CD4-positive, alpha-beta memory T cell (primary cell): Measurements from ENCODE around the gene TANGO6. TPM values are rescaled to one million over a fixed set of nuclear protein-coding genes. Genes with fewer than 3 reads are reported as not detected.

ENCODE experiments used
- CTCF ChIA-PET: fragments of 350-600 bp; sonication (Branson Sonifier 250); formaldehyde crosslinking; loops from one replicate; lab custom pipeline; 2021; ENCODE audit warnings: inconsistent platforms; ENCODE audit not compliant: partially characterized antibody; lab: Charles Lee
- POLR2A ChIA-PET: fragments of 350-600 bp; sonication (Branson Sonifier 250); formaldehyde crosslinking; loops from one replicate; lab custom pipeline; 2021; ENCODE audit not compliant: partially characterized antibody; lab: Charles Lee
- DNase-seq, 5 donors: peaks; one replicate each; pipeline versions ENCODE4 v3.0.0 to v3.0.0-alpha.2; 2020 to 2022; ENCODE audit warnings: mixed read lengths in 1 of 5
- H3K27ac ChIP-seq: one replicate; pipeline ENCODE4 v1.7.0; 2013; ENCODE audit warnings: low read depth, low read length
- H3K27me3 ChIP-seq: 2 replicates; pipeline ENCODE4 v1.7.0; 2013; ENCODE audit warnings: mild to moderate bottlenecking, low read length, moderate library complexity; ENCODE audit not compliant: insufficient read depth
- H3K36me3 ChIP-seq: 2 replicates; pipeline ENCODE4 v1.7.0; 2013; ENCODE audit warnings: mild to moderate bottlenecking, low read length, moderate library complexity; ENCODE audit not compliant: insufficient read depth
- H3K4me1 ChIP-seq: 2 replicates; pipeline ENCODE4 v1.7.0; 2013; ENCODE audit warnings: mild to moderate bottlenecking, low read length, moderate library complexity; ENCODE audit not compliant: insufficient read depth
- H3K4me3 ChIP-seq, 2 donors: one replicate each; pipeline ENCODE4 v1.7.0; 2013; ENCODE audit warnings: low read length in 2 of 2, mild to moderate bottlenecking in 1 of 2
- H3K9me3 ChIP-seq, 2 donors: one replicate each; pipeline ENCODE4 v1.7.0; 2013; ENCODE audit warnings: low read length in 2 of 2, control low read depth in 1 of 2; ENCODE audit not compliant: control insufficient read depth in 1 of 2
- H3K27ac Mint-ChIP-seq, 7 donors: one replicate each; pipeline ENCODE4 v1.8.0; 2020 to 2021; ENCODE audit warnings: mixed read lengths in 7 of 7, mild to moderate bottlenecking in 6 of 7, inconsistent platforms in 3 of 7, moderate library complexity in 3 of 7
- H3K27me3 Mint-ChIP-seq, 2 donors: one replicate each; pipeline ENCODE4 v1.8.0; 2020 to 2021; ENCODE audit warnings: mixed read lengths in 2 of 2
- H3K36me3 Mint-ChIP-seq, 2 donors: one replicate each; pipeline ENCODE4 v1.8.0; 2020 to 2021; ENCODE audit warnings: mixed read lengths in 2 of 2, inconsistent platforms in 1 of 2, mild to moderate bottlenecking in 1 of 2
- H3K4me1 Mint-ChIP-seq, 4 donors: one replicate each; pipeline ENCODE4 v1.8.0; 2020 to 2021; ENCODE audit warnings: mixed read lengths in 4 of 4, mild to moderate bottlenecking in 1 of 4
- H3K4me3 Mint-ChIP-seq, 8 donors: one replicate each; pipeline ENCODE4 v1.8.0; 2020 to 2021; ENCODE audit warnings: mixed read lengths in 8 of 8, mild to moderate bottlenecking in 7 of 8, moderate library complexity in 6 of 8, inconsistent platforms in 3 of 8
- H3K9me3 Mint-ChIP-seq, 8 donors: one replicate each; pipeline ENCODE4 v1.8.0; 2020 to 2021; ENCODE audit warnings: mixed read lengths in 8 of 8, mild to moderate bottlenecking in 5 of 8, inconsistent platforms in 3 of 8, moderate library complexity in 1 of 8
- intact Hi-C: fragments of 100-400 bp; cut with micrococcal nuclease; formaldehyde crosslinking; loops from one replicate; pipeline ENCODE4 v1.15.1; 2023
- polyA plus RNA-seq, 2 donors: library from polyadenylated mRNA; unstranded; fragments of 300-500 nt; fragmentation: Illumina TruSeq; gene quantifications; one replicate each; pipeline ENCODE4 v1.2.3, GENCODE V29; 2021
- total RNA-seq, 2 experiments: library from RNA; stranded (reverse); gene quantifications; one replicate each; pipeline ENCODE4 v1.2.3, GENCODE V29; 2021

Gene TANGO6
- total and polyA plus RNA-seq, 4 experiments from 2014 or later = 12.2 to 38.1 (median 26.0) TPM

DNA sequence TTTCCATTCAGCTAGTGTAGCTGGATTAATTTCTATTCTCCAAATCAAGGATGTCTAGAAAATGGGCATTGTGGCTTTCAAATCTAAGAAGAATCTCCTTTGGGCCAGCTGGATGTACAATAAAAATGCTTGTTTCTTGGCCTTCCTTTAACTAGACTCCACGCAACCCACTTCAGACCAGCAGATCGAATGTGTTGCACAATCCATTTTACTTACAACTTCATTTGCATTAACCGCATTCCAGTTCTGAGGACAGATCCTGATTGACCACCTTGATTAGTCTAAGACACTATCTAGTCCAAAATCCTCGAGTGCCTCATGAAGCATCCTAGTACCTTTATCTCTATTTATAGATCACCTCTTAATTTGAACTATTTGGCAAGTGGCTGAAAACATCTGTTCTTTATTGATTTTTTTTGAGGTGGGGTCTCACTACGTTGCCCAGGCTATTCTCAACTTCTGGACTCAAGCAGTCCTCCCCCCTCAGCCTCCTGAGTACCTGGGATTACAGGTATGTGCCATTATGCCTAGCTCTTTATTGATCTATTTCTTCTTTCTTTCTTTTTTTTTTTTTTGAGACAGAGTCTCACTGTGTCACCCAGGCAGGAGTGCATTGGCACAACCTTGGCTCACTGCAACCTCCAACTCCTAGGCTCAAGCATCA, 241.8 kb downstream of the TANGO6 start:
- Mint-ChIP-seq H3K4me1 (peaks cover 11 to 13% (median 12%) of the 10 kb centered on the region in 4 donors), H3K36me3 (peaks cover 19 to 20% of the 10 kb centered on the region in 2 donors), H3K4me3 (no peak overlapping the region), H3K9me3 (no peaks in the 10 kb centered on the region), H3K27me3 (no peaks in the 10 kb centered on the region), H3K27ac (peak overlapping the region in 1 of 7 donors; percentile 59)
- no peaks in the 10 kb centered on the region for H3K27me3 ChIP-seq
- H3K4me1 ChIP-seq = no peaks in the 10 kb centered on the region
- no peaks in the 10 kb centered on the region for H3K36me3 ChIP-seq
- H3K4me3 ChIP-seq = no peak overlapping the region
- ChIA-PET CTCF (interaction anchor here (1.1 to 1.2 kb wide), 2 partner anchors 9 to 81 kb away, joined by 3 read pairs; no protein-coding TSS in a partner anchor), POLR2A (no interaction called here)
- intact Hi-C loops = no loop called here
- no peak for DNase-seq
- no peak overlapping the region for H3K27ac ChIP-seq
- H3K9me3 ChIP-seq = no peaks in the 10 kb centered on the region

DNA sequence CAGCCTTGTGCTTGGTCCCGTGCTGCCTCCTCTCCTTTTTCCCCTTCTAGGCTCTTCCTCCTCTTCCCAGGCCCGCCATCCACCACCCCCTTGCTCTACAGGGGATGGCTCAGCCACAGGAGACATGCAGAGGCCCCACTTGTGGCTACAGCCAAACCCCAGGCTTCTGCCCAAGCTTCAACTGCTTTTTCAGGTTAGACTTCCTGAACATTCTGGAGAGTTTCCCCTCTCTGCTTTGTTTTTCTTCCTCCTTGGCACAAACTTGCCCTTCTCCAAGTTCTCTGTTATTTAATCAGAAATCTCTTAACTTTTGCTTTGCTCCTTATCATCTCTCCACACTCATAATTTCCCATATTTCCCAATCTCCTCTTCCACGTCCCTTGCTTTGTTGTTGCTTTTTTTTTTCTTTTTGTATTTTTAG, 243.8 kb downstream of the TANGO6 start:
- Mint-ChIP-seq H3K9me3 (no peaks in the 10 kb centered on the region), H3K27me3 (no peaks in the 10 kb centered on the region), H3K27ac (peak overlapping the region in 2 of 7 donors; percentile 80 to 89), H3K4me1 (peaks cover 11 to 13% (median 12%) of the 10 kb centered on the region in 4 donors), H3K4me3 (no peak overlapping the region), H3K36me3 (peaks cover 19 to 20% of the 10 kb centered on the region in 2 donors)
- Histone ChIP-seq H3K4me3 (no peak overlapping the region), H3K36me3 (no peaks in the 10 kb centered on the region), H3K9me3 (no peaks in the 10 kb centered on the region), H3K27ac (no peak overlapping the region), H3K27me3 (no peaks in the 10 kb centered on the region), H3K4me1 (no peaks in the 10 kb centered on the region)
- POLR2A ChIA-PET = no interaction called here
- CTCF ChIA-PET = no interaction called here
- DNase-seq = no peak
- intact Hi-C loops = no loop called here

DNA sequence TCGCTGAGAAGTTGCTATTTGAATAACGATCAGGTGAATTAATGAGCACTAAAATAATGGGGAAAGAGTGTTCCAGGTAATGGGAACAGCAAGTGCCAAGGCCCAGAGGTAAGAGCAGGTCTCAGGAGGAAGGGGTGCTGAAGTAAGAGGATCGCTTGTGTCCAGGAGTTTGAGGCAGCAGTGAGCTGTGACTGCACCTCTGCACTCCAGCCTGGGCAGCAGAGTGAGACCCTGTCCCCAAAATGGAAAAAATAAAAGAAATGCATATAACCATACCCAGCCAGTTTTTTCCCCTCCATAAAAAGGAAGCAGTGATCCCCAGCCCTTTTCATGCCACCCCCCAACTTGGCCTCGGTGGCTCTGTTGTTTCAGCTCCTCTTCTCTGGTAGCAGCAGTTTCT, 245.4 kb downstream of the TANGO6 start:
- Mint-ChIP-seq H3K36me3 (peaks cover 15 to 18% of the 10 kb centered on the region in 2 donors), H3K4me3 (peak overlapping the region in 1 of 8 donors; percentile 37), H3K4me1 (peaks cover 11 to 13% (median 12%) of the 10 kb centered on the region in 4 donors), H3K27ac (peak overlapping the region in 6 of 7 donors; percentile 6 to 67 (median 60)), H3K9me3 (no peaks in the 10 kb centered on the region), H3K27me3 (no peaks in the 10 kb centered on the region)
- Histone ChIP-seq H3K4me3 (no peak overlapping the region), H3K9me3 (no peaks in the 10 kb centered on the region), H3K36me3 (no peaks in the 10 kb centered on the region), H3K27me3 (no peaks in the 10 kb centered on the region), H3K4me1 (no peaks in the 10 kb centered on the region), H3K27ac (no peak overlapping the region)
- intact Hi-C loops = no loop called here
- no peak for DNase-seq
- ChIA-PET POLR2A (no interaction called here), CTCF (interaction anchor here (0.9 kb wide), 1 partner anchor 34 kb away, joined by 3 read pairs; no protein-coding TSS in a partner anchor)

DNA sequence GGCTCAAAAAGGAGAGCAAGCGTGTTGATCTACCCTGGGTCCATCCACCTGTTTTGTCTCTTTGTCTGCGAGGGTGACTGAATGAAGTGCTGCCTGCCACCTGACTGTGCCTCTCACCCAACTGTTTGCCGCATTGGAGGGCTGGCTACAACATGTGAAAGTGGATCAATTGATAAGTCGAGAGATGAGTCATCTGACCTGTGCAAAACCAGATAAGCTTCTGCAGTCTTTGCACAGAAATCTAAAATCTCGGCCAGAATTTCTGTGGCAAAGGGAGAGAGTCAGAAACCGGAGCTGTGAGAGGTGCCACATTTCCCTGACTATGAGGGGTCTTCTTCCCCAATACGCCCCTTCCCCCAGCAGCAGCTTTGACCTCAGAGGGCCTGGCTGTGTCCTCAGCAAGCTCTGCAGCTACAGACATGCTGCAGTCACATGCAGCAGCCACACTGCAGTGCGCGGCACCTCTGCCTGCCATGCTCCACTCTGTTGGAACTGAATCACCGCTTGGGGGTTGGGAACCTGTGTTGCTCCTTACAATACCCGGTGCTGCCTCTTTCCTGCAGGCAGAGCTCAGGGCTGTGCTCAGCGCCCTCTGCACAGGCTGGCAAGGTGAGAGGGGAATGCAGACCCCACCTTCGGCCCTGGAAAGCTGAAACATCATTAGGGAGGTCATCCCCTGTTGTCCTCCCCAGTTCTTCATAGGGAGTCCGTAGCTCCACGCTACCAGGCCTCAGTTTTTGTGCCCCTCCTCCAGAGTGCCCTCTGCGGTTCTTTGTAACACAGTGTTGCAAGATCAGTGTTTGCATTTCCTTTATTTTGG, 246.0 kb downstream of the TANGO6 start:
- no peak overlapping the region for H3K4me3 ChIP-seq
- Mint-ChIP-seq H3K9me3 (no peaks in the 10 kb centered on the region), H3K27me3 (peaks cover 0 to under 1% of the 10 kb centered on the region in 2 donors), H3K36me3 (peaks cover 9 to 12% of the 10 kb centered on the region in 2 donors), H3K4me1 (peaks cover 11 to 13% (median 12%) of the 10 kb centered on the region in 4 donors), H3K27ac (peak overlapping the region; percentile 6 to 67 (median 56)), H3K4me3 (peak overlapping the region in 1 of 8 donors; percentile 47)
- no peaks in the 10 kb centered on the region for H3K27me3 ChIP-seq
- no peaks in the 10 kb centered on the region for H3K36me3 ChIP-seq
- ChIA-PET POLR2A (interaction anchor here (0.6 kb wide), 1 partner anchor 10 kb away, joined by 3 read pairs; no protein-coding TSS in a partner anchor), CTCF (interaction anchor here (0.9 kb wide), 1 partner anchor 33 kb away, joined by 3 read pairs; no protein-coding TSS in a partner anchor)
- no peak overlapping the region for H3K27ac ChIP-seq
- H3K9me3 ChIP-seq = no peaks in the 10 kb centered on the region
- H3K4me1 ChIP-seq = no peaks in the 10 kb centered on the region
- DNase-seq = no peak
- intact Hi-C loops = no loop called here

DNA sequence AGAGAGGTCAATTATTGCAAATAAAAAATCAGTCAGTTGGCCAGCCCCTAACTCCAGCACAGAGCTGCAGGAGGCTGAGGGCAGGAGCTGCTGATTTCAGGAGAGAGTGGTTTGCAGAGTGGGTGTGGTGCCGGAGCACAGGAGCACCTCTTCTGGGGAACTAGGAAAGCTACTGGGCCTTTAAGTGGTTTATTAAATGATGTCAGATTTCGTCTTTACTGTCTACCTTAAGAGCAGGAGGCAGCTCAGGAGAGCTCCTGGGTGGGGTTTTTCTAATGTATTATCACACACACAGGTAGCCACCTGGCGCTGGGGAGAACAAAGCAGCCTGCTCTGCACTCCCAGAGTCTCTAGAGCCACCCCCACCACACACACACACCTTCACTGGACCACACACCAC, 250.6 kb downstream of the TANGO6 start:
- peaks cover 5 to 7% (median 7%) of the 10 kb centered on the region in 4 donors for H3K4me1 Mint-ChIP-seq
- DNase-seq = no peak
- no peaks in the 10 kb centered on the region for H3K27me3 ChIP-seq
- intact Hi-C loops = no loop called here
- no peak overlapping the region for H3K4me3 ChIP-seq
- no peaks in the 10 kb centered on the region for H3K9me3 ChIP-seq
- POLR2A ChIA-PET = no interaction called here
- CTCF ChIA-PET = interaction anchor here (0.8 kb wide), 1 partner anchor 9 kb away, joined by 3 read pairs; no protein-coding TSS in a partner anchor
- no peaks in the 10 kb centered on the region for H3K36me3 ChIP-seq
- no peaks in the 10 kb centered on the region for H3K9me3 Mint-ChIP-seq
- no peaks in the 10 kb centered on the region for H3K36me3 Mint-ChIP-seq
- no peak overlapping the region for H3K4me3 Mint-ChIP-seq
- H3K4me1 ChIP-seq = no peaks in the 10 kb centered on the region
- peak overlapping the region in 1 of 7 donors; percentile 36 for H3K27ac Mint-ChIP-seq
- H3K27me3 Mint-ChIP-seq = peaks cover 0 to 1% of the 10 kb centered on the region in 2 donors
- no peak overlapping the region for H3K27ac ChIP-seq

DNA sequence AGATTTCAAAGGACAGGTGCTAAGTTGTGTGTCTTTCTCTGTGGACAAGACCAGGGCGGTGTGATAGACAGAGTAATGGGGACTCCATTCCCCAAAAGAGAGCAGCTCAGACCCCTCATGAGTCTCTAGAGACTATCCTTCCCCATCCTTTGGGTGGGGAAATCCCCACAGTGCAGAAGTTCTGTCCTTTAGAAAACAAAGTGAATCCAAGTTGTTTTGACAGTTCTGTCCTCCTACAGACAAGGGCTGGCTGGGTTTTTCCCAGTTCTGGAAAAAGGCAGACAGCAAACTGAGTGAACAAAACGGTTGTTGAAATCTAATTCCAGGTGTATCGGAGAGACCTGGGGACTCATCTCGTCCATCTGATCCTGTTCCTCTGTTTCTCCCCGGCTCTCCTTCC, 251.2 kb downstream of the TANGO6 start:
- no peak overlapping the region for H3K4me3 Mint-ChIP-seq
- H3K27ac Mint-ChIP-seq = no peak overlapping the region
- no peaks in the 10 kb centered on the region for H3K36me3 Mint-ChIP-seq
- no peaks in the 10 kb centered on the region for H3K4me1 ChIP-seq
- H3K4me1 Mint-ChIP-seq = peaks cover under 1 to 2% (median 2%) of the 10 kb centered on the region in 4 donors
- no peak overlapping the region for H3K27ac ChIP-seq
- no peaks in the 10 kb centered on the region for H3K9me3 Mint-ChIP-seq
- ChIA-PET CTCF (no interaction called here), POLR2A (no interaction called here)
- no peak overlapping the region for H3K4me3 ChIP-seq
- DNase-seq = no peak
- no peaks in the 10 kb centered on the region for H3K36me3 ChIP-seq
- peaks cover 0 to 1% of the 10 kb centered on the region in 2 donors for H3K27me3 Mint-ChIP-seq
- H3K9me3 ChIP-seq = no peaks in the 10 kb centered on the region
- H3K27me3 ChIP-seq = no peaks in the 10 kb centered on the region
- intact Hi-C loops = no loop called here

DNA sequence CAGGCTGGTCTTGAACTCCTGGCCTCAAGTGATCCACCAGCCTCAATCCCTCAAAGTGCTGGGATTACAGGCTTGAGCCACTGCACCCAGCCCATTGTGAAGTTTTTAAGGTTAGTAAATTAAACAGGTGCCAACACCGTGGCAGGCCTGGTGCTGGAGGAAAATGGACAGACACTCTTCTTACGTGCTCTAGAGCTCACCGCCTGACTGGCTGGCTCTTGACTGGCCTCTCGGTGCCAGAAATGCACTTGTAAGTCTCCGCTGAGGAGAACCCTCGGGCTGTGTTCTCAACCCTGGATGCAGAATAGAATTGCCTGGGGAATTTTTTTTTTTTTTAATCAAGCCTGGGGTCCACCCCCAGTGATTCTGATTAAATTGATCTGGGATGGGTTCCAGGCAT, 251.9 kb downstream of the TANGO6 start:
- Mint-ChIP-seq H3K4me1 (no peaks in the 10 kb centered on the region), H3K9me3 (no peaks in the 10 kb centered on the region), H3K4me3 (no peak overlapping the region), H3K27ac (no peak overlapping the region), H3K36me3 (no peaks in the 10 kb centered on the region), H3K27me3 (peaks cover 0 to 1% of the 10 kb centered on the region in 2 donors)
- no peaks in the 10 kb centered on the region for H3K36me3 ChIP-seq
- H3K4me3 ChIP-seq = no peak overlapping the region
- intact Hi-C loops = no loop called here
- DNase-seq = no peak
- H3K4me1 ChIP-seq = no peaks in the 10 kb centered on the region
- H3K27ac ChIP-seq = no peak overlapping the region
- no peaks in the 10 kb centered on the region for H3K27me3 ChIP-seq
- POLR2A ChIA-PET = no interaction called here
- no peaks in the 10 kb centered on the region for H3K9me3 ChIP-seq
- CTCF ChIA-PET = no interaction called here
